H9 (cell line): ENCODE results near the gene IGFBP1. TPM values are rescaled to one million over a fixed set of nuclear protein-coding genes. Genes with fewer than 3 reads are reported as not detected.

Source experiments
- DNase-seq: peaks from one replicate; pipeline ENCODE4 v3.0.0-alpha.2; 2017
- H2AFZ ChIP-seq: one replicate; pipeline ENCODE4 v1.6.1; 2013; ENCODE audit warnings: mild to moderate bottlenecking, low read length, control low read depth, moderate library complexity
- H2AK5ac ChIP-seq: 2 replicates; pipeline ENCODE4 v1.6.1; 2013; ENCODE audit warnings: low read length, control low read depth, mixed read lengths; ENCODE audit not compliant: insufficient read length
- H2BK120ac ChIP-seq: one replicate; pipeline ENCODE4 v1.6.1; 2013; ENCODE audit warnings: low read depth, mild to moderate bottlenecking, low read length, control low read depth, inconsistent platforms; ENCODE audit not compliant: poor library complexity, severe bottlenecking
- H2BK12ac ChIP-seq: 2 replicates; pipeline ENCODE4 v1.6.1; 2013; ENCODE audit warnings: low read length, control low read depth, mixed read lengths, low read depth; ENCODE audit not compliant: insufficient read length
- H2BK15ac ChIP-seq: 2 replicates; pipeline ENCODE4 v1.6.1; 2013; ENCODE audit warnings: low read depth, low read length, control low read depth
- H2BK20ac ChIP-seq: one replicate; pipeline ENCODE4 v1.6.1; 2013; ENCODE audit warnings: low read depth, mild to moderate bottlenecking, low read length, control low read depth, inconsistent platforms; ENCODE audit not compliant: poor library complexity, severe bottlenecking
- H2BK5ac ChIP-seq: 2 replicates; pipeline ENCODE4 v1.6.1; 2013; ENCODE audit warnings: low read length, control low read depth, mixed read lengths; ENCODE audit not compliant: insufficient read length
- H3K14ac ChIP-seq: 2 replicates; pipeline ENCODE4 v1.6.1; 2013; ENCODE audit warnings: low read length, control low read depth; ENCODE audit not compliant: insufficient read depth
- H3K18ac ChIP-seq: 2 replicates; pipeline ENCODE4 v1.6.1; 2013; ENCODE audit warnings: low read depth, mild to moderate bottlenecking, mixed read lengths, low read length, control low read depth; ENCODE audit not compliant: insufficient read length
- H3K23ac ChIP-seq: 2 replicates; pipeline ENCODE4 v1.6.1; 2013; ENCODE audit warnings: low read length, control low read depth, mixed read lengths, low read depth; ENCODE audit not compliant: insufficient read length
- H3K23me2 ChIP-seq: 2 replicates; pipeline ENCODE4 v1.6.1; 2013; ENCODE audit warnings: low read depth, mild to moderate bottlenecking, mixed read lengths, low read length, control low read depth; ENCODE audit not compliant: insufficient read length, poor library complexity, severe bottlenecking
- H3K27ac ChIP-seq: 2 replicates; pipeline ENCODE4 v1.5.1; 2013; ENCODE audit warnings: low read length, control low read depth, mixed read lengths, low read depth; ENCODE audit not compliant: insufficient read length
- H3K27me3 ChIP-seq: 2 replicates; pipeline ENCODE4 v1.6.1; 2013; ENCODE audit warnings: low read length, control low read depth, inconsistent platforms; ENCODE audit not compliant: insufficient read depth
- H3K4ac ChIP-seq: 2 replicates; pipeline ENCODE4 v1.6.1; 2013; ENCODE audit warnings: low read depth, mild to moderate bottlenecking, control low read depth, inconsistent platforms, low read length, moderate library complexity
- H3K4me1 ChIP-seq: 2 replicates; pipeline ENCODE4 v1.6.1; 2013; ENCODE audit warnings: low read length, control low read depth, inconsistent platforms; ENCODE audit not compliant: insufficient read depth
- H3K4me2 ChIP-seq: 2 replicates; pipeline ENCODE4 v1.6.1; 2013; ENCODE audit warnings: low read length, control low read depth, mixed read lengths; ENCODE audit not compliant: insufficient read length, insufficient read depth
- H3K56ac ChIP-seq: 2 replicates; pipeline ENCODE4 v1.6.1; 2013; ENCODE audit warnings: low read depth, mild to moderate bottlenecking, mixed read lengths, low read length, control low read depth; ENCODE audit not compliant: insufficient read length
- H3K79me1 ChIP-seq: 2 replicates; pipeline ENCODE4 v1.6.1; 2013; ENCODE audit warnings: low read depth, mild to moderate bottlenecking, moderate library complexity, low read length, control low read depth, inconsistent platforms; ENCODE audit not compliant: insufficient read depth, poor library complexity, severe bottlenecking
- H3K79me2 ChIP-seq: 2 replicates; pipeline ENCODE4 v1.6.1; 2013; ENCODE audit warnings: low read length, control low read depth, inconsistent platforms; ENCODE audit not compliant: insufficient read depth
- H3K9ac ChIP-seq: 2 replicates; pipeline ENCODE4 v1.6.1; 2013; ENCODE audit warnings: low read length, control low read depth, mixed read lengths; ENCODE audit not compliant: insufficient read length; ENCODE audit errors: extremely low read depth
- H3K9me3 ChIP-seq: one replicate; pipeline ENCODE4 v1.6.1; 2013; ENCODE audit warnings: low read depth, low read length, inconsistent platforms; ENCODE audit not compliant: control insufficient read depth
- H3T11ph ChIP-seq: one replicate; pipeline ENCODE4 v1.6.1; 2013; ENCODE audit warnings: mild to moderate bottlenecking, low read length, control low read depth, inconsistent platforms
- H4K20me1 ChIP-seq: one replicate; pipeline ENCODE4 v1.6.1; 2013; ENCODE audit not compliant: control insufficient read depth, insufficient read length, insufficient read depth
- H4K5ac ChIP-seq: 2 replicates; pipeline ENCODE4 v1.6.1; 2013; ENCODE audit warnings: low read depth, mild to moderate bottlenecking, mixed read lengths, low read length, control low read depth; ENCODE audit not compliant: insufficient read length
- H4K8ac ChIP-seq: replicated peaks from 2 replicates; pipeline ENCODE4 v1.6.1; 2013; ENCODE audit warnings: low read length, control low read depth, mixed read lengths, low read depth; ENCODE audit not compliant: insufficient read length
- H4K91ac ChIP-seq: 2 replicates; pipeline ENCODE4 v1.6.1; 2013; ENCODE audit warnings: low read depth, mild to moderate bottlenecking, moderate library complexity, mixed read lengths, low read length, control low read depth; ENCODE audit not compliant: insufficient read length
- H3K27ac Mint-ChIP-seq, 3 experiments: 2 replicates in 2 of 3; 3 replicates in 1 of 3; pipeline ENCODE4 v1.8.0; 2020 to 2021; ENCODE audit warnings: mixed read lengths in 3 of 3, mild to moderate bottlenecking in 1 of 3, moderate library complexity in 1 of 3
- H3K27me3 Mint-ChIP-seq: 2 replicates; pipeline ENCODE4 v1.8.0; 2021; ENCODE audit warnings: low read depth, mild to moderate bottlenecking, moderate library complexity, mixed read lengths
- H3K36me3 Mint-ChIP-seq, 3 experiments: 2 replicates in 2 of 3; 3 replicates in 1 of 3; pipeline ENCODE4 v1.8.0; 2020 to 2021; ENCODE audit warnings: low read depth in 3 of 3, mixed read lengths in 3 of 3; ENCODE audit not compliant: insufficient read depth in 1 of 3
- H3K4me1 Mint-ChIP-seq, 2 experiments: 2 replicates each; pipeline ENCODE4 v1.8.0; 2020; ENCODE audit warnings: mixed read lengths in 2 of 2
- H3K4me3 Mint-ChIP-seq, 2 experiments: 2 replicates in 1 of 2; 3 replicates in 1 of 2; pipeline ENCODE4 v1.8.0; 2020 to 2021; ENCODE audit warnings: mild to moderate bottlenecking in 2 of 2, mixed read lengths in 2 of 2, moderate library complexity in 1 of 2
- H3K9me3 Mint-ChIP-seq, 2 experiments: 2 replicates in 1 of 2; 3 replicates in 1 of 2; pipeline ENCODE4 v1.8.0; 2020; ENCODE audit warnings: mild to moderate bottlenecking in 2 of 2, mixed read lengths in 2 of 2, moderate library complexity in 1 of 2
- WGBS: extraction: QIAGEN DNeasy Blood & Tissue Kit; methylation state at CpG from one replicate; pipeline ENCODE4 v1.1.7; 2013; ENCODE audit warnings: missing lambda C conversion rate, low lambda C conversion rate, mixed read lengths; ENCODE audit not compliant: insufficient read length; ENCODE audit errors: extremely low coverage; 5-methylcytosine and 5-hydroxymethylcytosine counted together
- total RNA-seq: library from RNA; stranded (reverse); gene quantifications from 2 replicates; pipeline ENCODE4 v1.2.1, GENCODE V29; 2021
- TF ChIP-seq, protein P1 (sequence below): fragments of 200-600 bp; sonication (generic); conservative IDR thresholded peaks from 3 replicates; pipeline ENCODE4 v1.8.0; 2021; ENCODE audit warnings: antibody characterized with exemption, mild to moderate bottlenecking

IGFBP1 gene
- total RNA-seq, 1 experiment from 2014 or later: not detected

DNA sequence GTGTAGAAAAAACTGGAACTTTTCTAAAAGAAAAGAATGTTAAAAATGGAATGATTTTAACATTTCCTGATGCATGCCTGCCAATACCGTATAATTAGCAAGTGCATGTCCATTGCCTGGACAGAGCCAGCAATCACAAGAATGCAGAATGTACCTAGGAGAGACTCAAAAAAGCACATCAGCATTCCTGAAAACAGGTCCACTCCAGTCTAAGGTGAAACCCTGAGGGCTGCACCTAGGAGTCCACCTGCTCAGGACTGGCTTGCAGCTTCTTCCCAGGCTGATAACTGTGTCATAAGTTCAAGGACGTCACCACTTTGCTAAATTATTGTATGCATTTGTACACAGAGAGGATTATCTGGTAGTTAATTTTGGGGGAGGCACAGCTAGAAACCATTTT is 20.8 kb upstream of the IGFBP1 start:
- H3K9me3 ChIP-seq: no peaks in the 10 kb centered on the region
- H2AFZ ChIP-seq: no peak overlapping the region
- no peak overlapping the region for H4K91ac ChIP-seq
- Mint-ChIP-seq H3K27me3 (peaks cover 10% of the 10 kb centered on the region), H3K4me1 (no peaks in the 10 kb centered on the region), H3K4me3 (no peak overlapping the region), H3K9me3 (peaks cover 0 to 2% of the 10 kb centered on the region in 2 experiments; a peak in 1 of 5 replicates), H3K27ac (no peak overlapping the region), H3K36me3 (no peaks in the 10 kb centered on the region; a peak in 1 of 7 replicates)
- no peak overlapping the region for H2BK20ac ChIP-seq
- H3K79me1 ChIP-seq: no peaks in the 10 kb centered on the region
- no peaks in the 10 kb centered on the region for H3K79me2 ChIP-seq
- no peak overlapping the region for H2BK5ac ChIP-seq
- H3K4me1 ChIP-seq: no peaks in the 10 kb centered on the region
- H4K5ac ChIP-seq: no peak overlapping the region
- no peak overlapping the region for H3K14ac ChIP-seq
- H4K8ac ChIP-seq: no peak overlapping the region
- H3K4me2 ChIP-seq: no peak overlapping the region
- no peak overlapping the region for H3K23ac ChIP-seq
- H3K18ac ChIP-seq: no peak overlapping the region
- H3K23me2 ChIP-seq: no peaks in the 10 kb centered on the region
- no peak overlapping the region for H3K4ac ChIP-seq
- no peak overlapping the region for H2BK12ac ChIP-seq
- no peaks in the 10 kb centered on the region for H3K27me3 ChIP-seq
- no peak overlapping the region for H2AK5ac ChIP-seq
- no peak overlapping the region for H3K27ac ChIP-seq
- no peaks in the 10 kb centered on the region for H4K20me1 ChIP-seq
- H3K9ac ChIP-seq: no peak overlapping the region
- no peak overlapping the region for H3K56ac ChIP-seq
- no CpG with 5 or more reads among the region's 2 CpGs for WGBS
- no peak overlapping the region for H2BK15ac ChIP-seq
- no peak overlapping the region for H2BK120ac ChIP-seq
- DNase-seq: no peak
- TF ChIP-seq, protein P1, sequence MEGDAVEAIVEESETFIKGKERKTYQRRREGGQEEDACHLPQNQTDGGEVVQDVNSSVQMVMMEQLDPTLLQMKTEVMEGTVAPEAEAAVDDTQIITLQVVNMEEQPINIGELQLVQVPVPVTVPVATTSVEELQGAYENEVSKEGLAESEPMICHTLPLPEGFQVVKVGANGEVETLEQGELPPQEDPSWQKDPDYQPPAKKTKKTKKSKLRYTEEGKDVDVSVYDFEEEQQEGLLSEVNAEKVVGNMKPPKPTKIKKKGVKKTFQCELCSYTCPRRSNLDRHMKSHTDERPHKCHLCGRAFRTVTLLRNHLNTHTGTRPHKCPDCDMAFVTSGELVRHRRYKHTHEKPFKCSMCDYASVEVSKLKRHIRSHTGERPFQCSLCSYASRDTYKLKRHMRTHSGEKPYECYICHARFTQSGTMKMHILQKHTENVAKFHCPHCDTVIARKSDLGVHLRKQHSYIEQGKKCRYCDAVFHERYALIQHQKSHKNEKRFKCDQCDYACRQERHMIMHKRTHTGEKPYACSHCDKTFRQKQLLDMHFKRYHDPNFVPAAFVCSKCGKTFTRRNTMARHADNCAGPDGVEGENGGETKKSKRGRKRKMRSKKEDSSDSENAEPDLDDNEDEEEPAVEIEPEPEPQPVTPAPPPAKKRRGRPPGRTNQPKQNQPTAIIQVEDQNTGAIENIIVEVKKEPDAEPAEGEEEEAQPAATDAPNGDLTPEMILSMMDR: no peak
- no peak overlapping the region for H3T11ph ChIP-seq
